ENCODE data around the gene STAT5B.

STAT5B gene

GRCh38 chr17:42187833-42188232, 88.4 kb downstream of the STAT5B start:
- TF ChIP-seq CEBPB (IDR thresholded peaks at IDR 0.05) (no peak), TEAD4 (IDR thresholded peaks at IDR 0.05) (no peak), NFIC (IDR thresholded peaks at IDR 0.05) (no peak), TAF1 (IDR thresholded peaks at IDR 0.05; ENCODE audit: low read depth) (no peak), RAD21 (IDR thresholded peaks at IDR 0.05; ENCODE audit: low read depth) (no peak), ZBTB7A (IDR thresholded peaks at IDR 0.05; ENCODE audit: low read depth) (no peak), EGR1 (IDR thresholded peaks at IDR 0.05) (no peak), YY1 (IDR thresholded peaks at IDR 0.05; ENCODE audit: low read depth) (no peak), TCF12 (IDR thresholded peaks at IDR 0.05; ENCODE audit: low read depth) (no peak), USF1 (IDR thresholded peaks at IDR 0.05) (no peak), CREB1 (IDR thresholded peaks at IDR 0.05; ENCODE audit: low read depth) (no peak), EP300 (IDR thresholded peaks at IDR 0.05; ENCODE audit: borderline replicate concordance) (no peak), FOXM1 (IDR thresholded peaks at IDR 0.05; ENCODE audit: borderline replicate concordance, low read depth) (no peak)
- TF ChIP-seq, protein P1, sequence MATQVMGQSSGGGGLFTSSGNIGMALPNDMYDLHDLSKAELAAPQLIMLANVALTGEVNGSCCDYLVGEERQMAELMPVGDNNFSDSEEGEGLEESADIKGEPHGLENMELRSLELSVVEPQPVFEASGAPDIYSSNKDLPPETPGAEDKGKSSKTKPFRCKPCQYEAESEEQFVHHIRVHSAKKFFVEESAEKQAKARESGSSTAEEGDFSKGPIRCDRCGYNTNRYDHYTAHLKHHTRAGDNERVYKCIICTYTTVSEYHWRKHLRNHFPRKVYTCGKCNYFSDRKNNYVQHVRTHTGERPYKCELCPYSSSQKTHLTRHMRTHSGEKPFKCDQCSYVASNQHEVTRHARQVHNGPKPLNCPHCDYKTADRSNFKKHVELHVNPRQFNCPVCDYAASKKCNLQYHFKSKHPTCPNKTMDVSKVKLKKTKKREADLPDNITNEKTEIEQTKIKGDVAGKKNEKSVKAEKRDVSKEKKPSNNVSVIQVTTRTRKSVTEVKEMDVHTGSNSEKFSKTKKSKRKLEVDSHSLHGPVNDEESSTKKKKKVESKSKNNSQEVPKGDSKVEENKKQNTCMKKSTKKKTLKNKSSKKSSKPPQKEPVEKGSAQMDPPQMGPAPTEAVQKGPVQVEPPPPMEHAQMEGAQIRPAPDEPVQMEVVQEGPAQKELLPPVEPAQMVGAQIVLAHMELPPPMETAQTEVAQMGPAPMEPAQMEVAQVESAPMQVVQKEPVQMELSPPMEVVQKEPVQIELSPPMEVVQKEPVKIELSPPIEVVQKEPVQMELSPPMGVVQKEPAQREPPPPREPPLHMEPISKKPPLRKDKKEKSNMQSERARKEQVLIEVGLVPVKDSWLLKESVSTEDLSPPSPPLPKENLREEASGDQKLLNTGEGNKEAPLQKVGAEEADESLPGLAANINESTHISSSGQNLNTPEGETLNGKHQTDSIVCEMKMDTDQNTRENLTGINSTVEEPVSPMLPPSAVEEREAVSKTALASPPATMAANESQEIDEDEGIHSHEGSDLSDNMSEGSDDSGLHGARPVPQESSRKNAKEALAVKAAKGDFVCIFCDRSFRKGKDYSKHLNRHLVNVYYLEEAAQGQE (IDR thresholded peaks at IDR 0.05; ENCODE audit: low read depth): no peak
- TF ChIP-seq, protein P2, sequence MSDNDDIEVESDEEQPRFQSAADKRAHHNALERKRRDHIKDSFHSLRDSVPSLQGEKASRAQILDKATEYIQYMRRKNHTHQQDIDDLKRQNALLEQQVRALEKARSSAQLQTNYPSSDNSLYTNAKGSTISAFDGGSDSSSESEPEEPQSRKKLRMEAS (IDR thresholded peaks at IDR 0.05): no peak

DNA sequence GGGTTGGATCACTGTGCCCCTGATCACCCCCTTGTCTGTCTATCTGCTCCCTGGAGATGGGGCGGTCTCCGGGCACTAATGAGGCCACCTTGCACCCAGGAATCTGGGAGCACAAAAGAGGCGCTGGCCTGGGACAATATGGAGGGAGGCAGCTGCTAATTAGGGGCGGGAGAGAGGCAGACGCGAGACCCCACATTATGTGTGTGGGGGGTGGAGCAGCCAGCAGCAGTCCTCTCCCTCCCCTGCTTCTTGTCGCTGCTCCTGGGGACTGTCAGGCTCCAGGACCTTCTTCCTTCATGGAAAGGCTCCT, 90.6 kb downstream of the STAT5B start:
- TF ChIP-seq FOXM1 (IDR thresholded peaks at IDR 0.05; ENCODE audit: borderline replicate concordance, low read depth) (no peak), NFIC (IDR thresholded peaks at IDR 0.05) (no peak), CEBPB (IDR thresholded peaks at IDR 0.05) (no peak), RAD21 (IDR thresholded peaks at IDR 0.05; ENCODE audit: low read depth) (no peak), EP300 (IDR thresholded peaks at IDR 0.05; ENCODE audit: borderline replicate concordance) (no peak), TCF12 (IDR thresholded peaks at IDR 0.05; ENCODE audit: low read depth) (no peak), EGR1 (IDR thresholded peaks at IDR 0.05) (no peak), CREB1 (IDR thresholded peaks at IDR 0.05; ENCODE audit: low read depth) (no peak), TEAD4 (IDR thresholded peaks at IDR 0.05) (no peak), YY1 (IDR thresholded peaks at IDR 0.05; ENCODE audit: low read depth) (no peak)
- TF ChIP-seq, protein P1 (IDR thresholded peaks at IDR 0.05; ENCODE audit: low read depth): no peak
- TF ChIP-seq, protein P2 (IDR thresholded peaks at IDR 0.05): no peak

DNA sequence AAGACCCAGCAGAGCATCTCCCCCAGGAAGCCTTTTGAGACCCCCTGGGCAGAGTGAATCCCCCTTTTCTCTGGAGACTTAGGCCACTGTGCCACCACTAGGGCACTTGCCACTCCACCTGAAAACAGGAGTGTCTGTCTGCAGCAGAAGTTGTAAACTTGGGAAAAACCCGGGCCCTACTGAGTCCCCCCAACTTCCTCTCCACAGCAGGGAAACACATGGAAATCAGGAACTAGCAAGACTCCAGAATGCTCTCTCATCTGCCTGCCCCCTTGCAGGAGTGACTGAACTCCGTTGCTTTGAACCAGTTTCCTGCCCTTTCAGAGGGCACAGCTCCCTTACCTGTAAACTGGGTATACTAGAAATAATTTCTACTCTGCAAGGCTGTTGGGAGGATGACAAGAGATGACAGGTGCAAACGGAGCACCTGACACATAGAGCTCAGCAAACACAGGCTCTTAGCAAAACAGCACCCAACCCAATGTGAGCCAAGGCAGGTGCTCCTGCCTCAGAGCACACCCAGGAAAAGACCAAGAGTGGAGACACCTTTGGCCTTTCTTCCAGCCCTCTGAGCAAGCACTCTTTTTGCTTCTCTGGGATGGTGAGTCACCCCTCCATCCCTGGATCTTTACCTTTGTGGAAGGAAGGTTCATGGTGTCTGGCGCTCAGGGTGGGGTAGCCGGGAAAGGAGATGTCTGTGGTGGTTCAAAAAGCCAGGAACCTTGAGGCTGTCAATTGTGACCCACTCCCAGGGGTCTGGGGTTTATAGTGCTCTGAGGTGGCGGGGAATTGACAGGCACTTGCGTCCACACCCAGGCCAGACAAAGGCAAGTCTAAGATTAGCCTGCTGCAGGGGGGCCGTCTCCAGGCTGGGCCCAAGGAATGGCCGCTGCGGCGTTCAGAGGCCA, 91.2 kb downstream of the STAT5B start, which contains the start of gene HCRT:
Gene HCRT, minus strand, starts transcription at position 740 of the 908 bp plus-strand sequence. Its CDS starts 87 bp downstream, at position 653.
- TF ChIP-seq, protein P1 (IDR thresholded peaks at IDR 0.05; ENCODE audit: low read depth): no peak
- no peak for TF ChIP-seq FOXM1 (IDR thresholded peaks at IDR 0.05; ENCODE audit: borderline replicate concordance, low read depth)
- TF ChIP-seq YY1 (IDR thresholded peaks at IDR 0.05; ENCODE audit: low read depth): no peak
- no peak for TF ChIP-seq TAF1 (IDR thresholded peaks at IDR 0.05; ENCODE audit: low read depth)
- no peak for TF ChIP-seq EGR1 (IDR thresholded peaks at IDR 0.05)
- TF ChIP-seq EP300 (IDR thresholded peaks at IDR 0.05; ENCODE audit: borderline replicate concordance): no peak
- no peak for TF ChIP-seq RAD21 (IDR thresholded peaks at IDR 0.05; ENCODE audit: low read depth)
- TF ChIP-seq CEBPB (IDR thresholded peaks at IDR 0.05): no peak
- TF ChIP-seq ZBTB7A (IDR thresholded peaks at IDR 0.05; ENCODE audit: low read depth): no peak

All from Ishikawa (cell line).